Natural killer cell (primary cell): ENCODE measurements around the gene IL1RAPL1. TPM values are rescaled to one million over a fixed set of nuclear protein-coding genes. Genes with fewer than 3 reads are reported as not detected.

Experiments used
- ATAC-seq, 3 donors: fragments of 150-1000 bp in 2 of 3; fragments of 200-7000 bp in 1 of 3; cut with Tn5 transposase; 1 replicate in 1 of 3; 2 replicates in 2 of 3; pipeline ENCODE4 v1.10.0; 2021; ENCODE audit warnings: mild to moderate bottlenecking in 2 of 3, moderate library complexity in 2 of 3
- DNase-seq, 2 donors: peaks; one replicate each; pipeline versions ENCODE4 v3.0.0 to v3.0.0-alpha.2; 2013 to 2021; ENCODE audit warnings: mixed read lengths in 1 of 2
- H3K27ac ChIP-seq: one replicate; pipeline ENCODE4 v1.5.1; 2013; ENCODE audit warnings: mild to moderate bottlenecking, low read length
- H3K27me3 ChIP-seq: one replicate; pipeline ENCODE4 v1.6.1; 2013; ENCODE audit warnings: low read length; ENCODE audit not compliant: control insufficient read depth, insufficient read depth
- H3K36me3 ChIP-seq: one replicate; pipeline ENCODE4 v1.6.1; 2013; ENCODE audit warnings: low read length; ENCODE audit not compliant: control insufficient read depth, insufficient read depth
- H3K4me1 ChIP-seq: one replicate; pipeline ENCODE4 v1.6.1; 2013; ENCODE audit warnings: low read length; ENCODE audit not compliant: control insufficient read depth, insufficient read depth
- H3K4me3 ChIP-seq: one replicate; pipeline ENCODE4 v1.5.1; 2013; ENCODE audit warnings: low read length
- H3K9me3 ChIP-seq: one replicate; pipeline ENCODE4 v1.6.1; 2013; ENCODE audit warnings: low read length; ENCODE audit not compliant: control insufficient read depth, insufficient read depth
- H3K27ac Mint-ChIP-seq, 2 donors: one replicate each; pipeline ENCODE4 v1.8.0; 2022; ENCODE audit warnings: mild to moderate bottlenecking in 2 of 2, mixed read lengths in 2 of 2, moderate library complexity in 1 of 2
- H3K27me3 Mint-ChIP-seq, 2 donors: one replicate each; pipeline ENCODE4 v1.8.0; 2022; ENCODE audit warnings: low read depth in 2 of 2, mixed read lengths in 2 of 2
- H3K36me3 Mint-ChIP-seq: one replicate; pipeline ENCODE4 v1.8.0; 2022; ENCODE audit warnings: mixed read lengths
- H3K4me1 Mint-ChIP-seq, 2 donors: one replicate each; pipeline ENCODE4 v1.8.0; 2022; ENCODE audit warnings: mixed read lengths in 2 of 2
- H3K4me3 Mint-ChIP-seq: one replicate; pipeline ENCODE4 v1.8.0; 2022; ENCODE audit warnings: mild to moderate bottlenecking, moderate library complexity, mixed read lengths
- H3K9me3 Mint-ChIP-seq, 2 donors: one replicate each; pipeline ENCODE4 v1.8.0; 2022; ENCODE audit warnings: mixed read lengths in 2 of 2
- WGBS: methylation state at CpG from one replicate; pipeline ENCODE4 v1.1.7; 2013; ENCODE audit warnings: missing lambda C conversion rate; ENCODE audit not compliant: insufficient coverage; 5-methylcytosine and 5-hydroxymethylcytosine counted together
- intact Hi-C: fragments of 100-400 bp; cut with micrococcal nuclease; formaldehyde crosslinking; loops from one replicate; pipeline ENCODE4 v1.14.2; 2022
- total RNA-seq, 4 donors: library from RNA; stranded (reverse); fragments of 120-200 nt in 1 of 4; gene quantifications; one replicate each; pipeline versions ENCODE4 v1.2.3 to v1.2.4, GENCODE V29; 2013 to 2022
- TF ChIP-seq, protein P1 (sequence below): fragments of 200-600 bp; IDR thresholded peaks from one replicate; pipeline ENCODE4 v1.8.0; 2022; ENCODE audit warnings: antibody characterized with exemption

Gene IL1RAPL1
- total RNA-seq, 3 donors from 2014 or later (not counting 1 experiment from before 2014, with no cell fraction given), result not detected

DNA sequence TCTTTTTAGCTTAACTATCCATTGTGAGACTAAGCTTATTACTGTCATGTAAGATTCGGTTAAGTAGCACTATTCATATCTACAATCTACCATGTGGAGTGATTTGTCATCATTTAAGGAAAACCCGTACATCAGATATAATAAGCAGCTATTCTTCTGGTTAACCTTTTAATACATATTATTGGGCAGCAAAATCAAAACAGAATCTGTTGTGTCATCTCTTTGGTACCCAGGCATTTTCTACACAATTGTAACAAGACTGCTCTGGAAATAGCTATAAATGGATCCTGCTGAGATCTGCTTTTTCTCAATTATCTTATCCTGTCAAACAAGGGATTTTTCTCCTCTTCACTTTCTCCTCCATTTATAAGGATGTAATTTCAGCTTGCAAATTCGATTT is 1106.7 kb downstream of the IL1RAPL1 start:
- H3K4me1 Mint-ChIP-seq, result no peaks in the 10 kb centered on the region
- peaks cover 8 to 9% of the 10 kb centered on the region in 2 donors for H3K9me3 Mint-ChIP-seq
- intact Hi-C loops, result no loop called here
- Histone ChIP-seq H3K4me3 (no peak overlapping the region), H3K4me1 (no peaks in the 10 kb centered on the region), H3K9me3 (no peaks in the 10 kb centered on the region), H3K27ac (no peak overlapping the region), H3K27me3 (no peaks in the 10 kb centered on the region), H3K36me3 (no peaks in the 10 kb centered on the region)
- TF ChIP-seq, protein P1, sequence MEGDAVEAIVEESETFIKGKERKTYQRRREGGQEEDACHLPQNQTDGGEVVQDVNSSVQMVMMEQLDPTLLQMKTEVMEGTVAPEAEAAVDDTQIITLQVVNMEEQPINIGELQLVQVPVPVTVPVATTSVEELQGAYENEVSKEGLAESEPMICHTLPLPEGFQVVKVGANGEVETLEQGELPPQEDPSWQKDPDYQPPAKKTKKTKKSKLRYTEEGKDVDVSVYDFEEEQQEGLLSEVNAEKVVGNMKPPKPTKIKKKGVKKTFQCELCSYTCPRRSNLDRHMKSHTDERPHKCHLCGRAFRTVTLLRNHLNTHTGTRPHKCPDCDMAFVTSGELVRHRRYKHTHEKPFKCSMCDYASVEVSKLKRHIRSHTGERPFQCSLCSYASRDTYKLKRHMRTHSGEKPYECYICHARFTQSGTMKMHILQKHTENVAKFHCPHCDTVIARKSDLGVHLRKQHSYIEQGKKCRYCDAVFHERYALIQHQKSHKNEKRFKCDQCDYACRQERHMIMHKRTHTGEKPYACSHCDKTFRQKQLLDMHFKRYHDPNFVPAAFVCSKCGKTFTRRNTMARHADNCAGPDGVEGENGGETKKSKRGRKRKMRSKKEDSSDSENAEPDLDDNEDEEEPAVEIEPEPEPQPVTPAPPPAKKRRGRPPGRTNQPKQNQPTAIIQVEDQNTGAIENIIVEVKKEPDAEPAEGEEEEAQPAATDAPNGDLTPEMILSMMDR, result no peak
- no peaks in the 10 kb centered on the region for H3K27me3 Mint-ChIP-seq
- H3K36me3 Mint-ChIP-seq, result peaks cover 6% of the 10 kb centered on the region
- 100% methylated on average over 1 of the region's 3 CpGs for WGBS
- ATAC-seq, result no peak
- no peak overlapping the region for H3K27ac Mint-ChIP-seq
- DNase-seq, result no peak
- no peak overlapping the region for H3K4me3 Mint-ChIP-seq

DNA sequence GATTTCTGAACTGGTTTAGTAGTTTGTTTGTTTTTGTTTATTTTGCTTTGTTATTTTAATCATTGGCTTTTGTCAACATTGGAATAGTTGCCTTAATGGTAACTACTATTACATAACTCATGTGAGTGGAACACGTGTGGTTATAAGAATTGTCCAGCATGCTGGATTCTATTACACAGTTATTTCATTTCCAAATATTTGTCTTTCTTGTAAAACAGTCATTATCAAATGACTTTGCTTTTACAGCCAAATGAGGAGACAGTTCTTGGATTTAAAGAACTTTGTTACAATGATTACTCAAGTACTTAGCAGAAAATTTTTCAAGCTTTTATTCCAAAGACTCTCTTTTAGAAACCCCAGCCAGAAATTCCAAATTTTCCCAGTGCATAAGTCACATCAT is 1112.0 kb downstream of the IL1RAPL1 start:
- ATAC-seq, result no peak
- no peaks in the 10 kb centered on the region for H3K4me1 Mint-ChIP-seq
- TF ChIP-seq, protein P1, result no peak

DNA sequence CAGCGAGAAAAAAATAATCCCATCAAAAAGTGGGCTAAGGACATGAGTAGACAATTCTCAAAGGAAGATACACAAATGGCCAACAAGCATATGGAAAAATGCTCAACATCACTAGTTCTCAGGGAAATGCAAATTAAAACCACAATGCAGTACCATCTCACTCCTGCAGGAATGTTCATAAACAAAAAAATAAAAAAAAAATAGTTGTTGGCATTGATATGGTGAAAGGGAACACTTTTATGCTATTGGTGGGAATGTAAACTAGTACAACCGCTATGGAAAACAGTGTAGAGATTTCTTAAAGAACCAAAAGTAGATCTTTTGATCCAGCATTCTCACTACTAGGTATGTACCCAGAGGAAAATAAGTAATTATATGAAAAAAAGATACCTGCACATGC is 1119.8 kb downstream of the IL1RAPL1 start:
- TF ChIP-seq, protein P1, result no peak
- intact Hi-C loops, result no loop called here
- Histone ChIP-seq H3K4me1 (no peaks in the 10 kb centered on the region), H3K36me3 (no peaks in the 10 kb centered on the region), H3K27ac (no peak overlapping the region), H3K4me3 (no peak overlapping the region), H3K27me3 (no peaks in the 10 kb centered on the region), H3K9me3 (no peaks in the 10 kb centered on the region)
- no peaks in the 10 kb centered on the region for H3K27me3 Mint-ChIP-seq
- ATAC-seq (no peak), DNase-seq (no peak)
- no peak overlapping the region for H3K27ac Mint-ChIP-seq
- H3K36me3 Mint-ChIP-seq, result no peaks in the 10 kb centered on the region
- H3K4me1 Mint-ChIP-seq, result no peaks in the 10 kb centered on the region
- no CpG with 5 or more reads among the region's 2 CpGs for WGBS
- no peak overlapping the region for H3K4me3 Mint-ChIP-seq
- peaks cover 2 to 6% of the 10 kb centered on the region in 2 donors for H3K9me3 Mint-ChIP-seq

More for the DNA sequence above, 1112.0 kb downstream of the IL1RAPL1 start:
- peaks cover 9 to 12% of the 10 kb centered on the region in 2 donors for H3K9me3 Mint-ChIP-seq
- Histone ChIP-seq H3K4me1 (no peaks in the 10 kb centered on the region), H3K4me3 (no peak overlapping the region), H3K9me3 (no peaks in the 10 kb centered on the region), H3K36me3 (no peaks in the 10 kb centered on the region), H3K27me3 (no peaks in the 10 kb centered on the region), H3K27ac (no peak overlapping the region)
- no peak overlapping the region for H3K27ac Mint-ChIP-seq
- H3K27me3 Mint-ChIP-seq, result no peaks in the 10 kb centered on the region
- no peak for DNase-seq
- WGBS, result no CpG with 5 or more reads among the region's 1 CpG
- H3K36me3 Mint-ChIP-seq, result peaks cover 8% of the 10 kb centered on the region
- intact Hi-C loops, result no loop called here
- no peak overlapping the region for H3K4me3 Mint-ChIP-seq

DNA sequence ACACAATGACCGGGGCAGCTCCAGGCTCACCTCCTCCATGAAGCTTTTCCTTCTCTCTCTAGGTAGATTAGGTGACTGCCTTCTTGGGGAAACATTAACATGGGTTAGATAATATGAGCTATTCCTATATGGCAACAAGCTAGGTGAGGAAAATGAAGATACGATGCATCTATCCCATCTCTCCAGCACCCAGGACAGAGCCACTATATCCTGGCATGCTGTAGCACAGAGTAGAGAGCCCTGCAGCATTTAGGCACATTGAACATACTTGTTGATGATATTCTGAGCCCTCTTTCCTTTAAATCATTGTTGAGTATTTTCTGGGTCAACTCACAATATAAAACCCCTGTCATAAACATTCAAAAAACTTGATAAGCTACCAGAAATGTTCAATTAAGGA is 1133.9 kb downstream of the IL1RAPL1 start:
- Mint-ChIP-seq H3K4me1 (no peaks in the 10 kb centered on the region), H3K9me3 (peaks cover 2 to 5% of the 10 kb centered on the region in 2 donors), H3K27ac (no peak overlapping the region), H3K27me3 (no peaks in the 10 kb centered on the region), H3K36me3 (no peaks in the 10 kb centered on the region), H3K4me3 (no peak overlapping the region)
- no peak overlapping the region for H3K27ac ChIP-seq
- DNase-seq (no peak), ATAC-seq (no peak)
- no peaks in the 10 kb centered on the region for H3K36me3 ChIP-seq
- intact Hi-C loops, result no loop called here
- TF ChIP-seq, protein P1, result no peak
- H3K4me3 ChIP-seq, result no peak overlapping the region
- H3K9me3 ChIP-seq, result no peaks in the 10 kb centered on the region
- WGBS, result 83% methylated on average over 1 of the region's 2 CpGs
- H3K27me3 ChIP-seq, result no peaks in the 10 kb centered on the region
- no peaks in the 10 kb centered on the region for H3K4me1 ChIP-seq
